Liver (tissue), 9 donors: ENCODE results near the gene MYO15A. TPM values are rescaled to one million over a fixed set of nuclear protein-coding genes. Genes with fewer than 3 reads are reported as not detected.
A peak's percentile ranks its signal among the peaks of the same experiment; 100 is the strongest.

Experiments used
- DNase-seq: peaks from one replicate; pipeline ENCODE4 v3.0.0-alpha.2; 2017; ENCODE audit warnings: low spot score
- H3K27ac ChIP-seq, 2 donors: one replicate each; pipeline ENCODE4 v1.7.0; 2013; ENCODE audit warnings: inconsistent platforms in 2 of 2, low read length in 2 of 2, control low read depth in 1 of 2, low read depth in 1 of 2, mild to moderate bottlenecking in 1 of 2
- H3K27me3 ChIP-seq, 4 donors: one replicate each; pipeline versions ENCODE4 v1.6.1 to v1.7.0; 2013; ENCODE audit warnings: low read length in 3 of 4, inconsistent platforms in 1 of 4, mild to moderate bottlenecking in 1 of 4, moderate library complexity in 1 of 4; ENCODE audit not compliant: control insufficient read depth in 4 of 4, insufficient read depth in 4 of 4
- H3K36me3 ChIP-seq, 4 donors: one replicate each; pipeline versions ENCODE4 v1.6.1 to v1.7.0; 2013; ENCODE audit warnings: low read length in 3 of 4, mild to moderate bottlenecking in 3 of 4, low read depth in 1 of 4, moderate library complexity in 1 of 4; ENCODE audit not compliant: control insufficient read depth in 4 of 4, insufficient read depth in 3 of 4
- H3K4me1 ChIP-seq, 4 donors: one replicate each; pipeline versions ENCODE4 v1.6.1 to v1.7.0; 2013; ENCODE audit warnings: low read length in 3 of 4, mild to moderate bottlenecking in 3 of 4, moderate library complexity in 1 of 4; ENCODE audit not compliant: control insufficient read depth in 4 of 4, insufficient read depth in 4 of 4
- H3K4me3 ChIP-seq, 3 donors: one replicate each; pipeline versions ENCODE4 v1.6.1 to v1.7.0; 2013; ENCODE audit warnings: low read length in 3 of 3, control low read depth in 1 of 3, low read depth in 1 of 3, mild to moderate bottlenecking in 1 of 3
- H3K9ac ChIP-seq, 2 donors: one replicate each; pipeline ENCODE4 v1.7.0; 2013; ENCODE audit warnings: low read length in 2 of 2, mild to moderate bottlenecking in 2 of 2, moderate library complexity in 2 of 2, control low read depth in 1 of 2, low read depth in 1 of 2
- H3K9me3 ChIP-seq, 4 donors: one replicate each; pipeline versions ENCODE4 v1.6.1 to v1.7.0; 2013; ENCODE audit warnings: low read length in 3 of 4; ENCODE audit not compliant: control insufficient read depth in 4 of 4
- EGR1 ChIP-seq, 2 donors: IDR thresholded peaks; 2 replicates each; pipeline ENCODE4 v1.6.1; 2016 to 2018; ENCODE audit warnings: antibody characterized with exemption in 2 of 2, low read depth in 2 of 2
- FOXA2 ChIP-seq: IDR thresholded peaks from 2 replicates; pipeline ENCODE4 v1.6.1; 2016; ENCODE audit warnings: antibody characterized with exemption
- GABPA ChIP-seq, 2 donors: IDR thresholded peaks in 1 of 2; conservative IDR thresholded peaks in 1 of 2; 2 replicates each; pipeline ENCODE4 v1.6.1; 2016; ENCODE audit warnings: antibody characterized with exemption in 2 of 2, mild to moderate bottlenecking in 1 of 2, moderate library complexity in 1 of 2
- JUND ChIP-seq, 2 donors: IDR thresholded peaks; 2 replicates each; pipeline ENCODE4 v1.6.1; 2016; ENCODE audit warnings: antibody characterized with exemption in 2 of 2
- NR2F2 ChIP-seq: IDR thresholded peaks from 2 replicates; pipeline ENCODE4 v1.6.1; 2016; ENCODE audit warnings: antibody characterized with exemption
- RXRA ChIP-seq, 2 donors: IDR thresholded peaks; 2 replicates each; pipeline ENCODE4 v1.6.1; 2017 to 2018; ENCODE audit warnings: antibody characterized with exemption in 2 of 2, mild to moderate bottlenecking in 1 of 2
- SP1 ChIP-seq: IDR thresholded peaks from 2 replicates; pipeline ENCODE4 v1.6.1; 2018; ENCODE audit warnings: antibody characterized with exemption, mild to moderate bottlenecking
- TAF1 ChIP-seq: conservative IDR thresholded peaks from 2 replicates; pipeline ENCODE4 v1.6.1; 2016; ENCODE audit warnings: antibody characterized with exemption, mild to moderate bottlenecking
- YY1 ChIP-seq: IDR thresholded peaks from 2 replicates; pipeline ENCODE4 v1.6.1; 2016; ENCODE audit warnings: antibody characterized with exemption, mild to moderate bottlenecking
- WGBS: extraction: QIAGEN DNeasy Blood & Tissue Kit; methylation state at CpG from one replicate; pipeline ENCODE4 v1.1.7; 2013; 5-methylcytosine and 5-hydroxymethylcytosine counted together
- polyA plus RNA-seq, 2 donors: library from polyadenylated mRNA; stranded (reverse) in 1 of 2; unstranded in 1 of 2; fragments of 200-250 nt in 1 of 2; fragments of >200 nt in 1 of 2; fragmentation: Nextera tagmentation in 1 of 2; extraction: Ambion mirVana in 1 of 2; gene quantifications; one replicate each; pipeline versions ENCODE4 v1.2.1 to v1.2.3, GENCODE V29; 2013 to 2015
- total RNA-seq, 2 donors: library from RNA; depleted of rRNA; stranded (reverse); fragments of >200 nt; gene quantifications; one replicate each; pipeline ENCODE4 v1.2.3, GENCODE V29; 2014
- TF ChIP-seq, protein P1 (sequence below): IDR thresholded peaks from 2 replicates; pipeline ENCODE4 v1.6.1; 2016; ENCODE audit warnings: antibody characterized with exemption
- TF ChIP-seq, protein P2 (sequence below): IDR thresholded peaks from 2 replicates; pipeline ENCODE4 v1.6.1; 2016; ENCODE audit warnings: antibody characterized with exemption
- TF ChIP-seq, protein P3 (sequence below): fragments of 150-350 bp; IDR thresholded peaks from 2 replicates; pipeline ENCODE4 v1.5.1; 2017; ENCODE audit warnings: improper control_type of control experiment, low read depth, low read length; ENCODE audit not compliant: missing input control
- TF ChIP-seq, protein P4 (sequence below): IDR thresholded peaks from 2 replicates; pipeline ENCODE4 v1.6.1; 2016; ENCODE audit warnings: antibody characterized with exemption
- TF ChIP-seq, protein P5 (sequence below): IDR thresholded peaks from 2 replicates; pipeline ENCODE4 v1.6.1; 2016; ENCODE audit warnings: antibody characterized with exemption, mild to moderate bottlenecking
- donor health status: healthy.
- donor health status: healthy.
- donor health status: healthy.
- donor health status: healthy.
- donor health status: healthy.

Gene MYO15A
- total and polyA plus RNA-seq, 4 donors = 0.15 to 2.9 (median 0.97) TPM

DNA sequence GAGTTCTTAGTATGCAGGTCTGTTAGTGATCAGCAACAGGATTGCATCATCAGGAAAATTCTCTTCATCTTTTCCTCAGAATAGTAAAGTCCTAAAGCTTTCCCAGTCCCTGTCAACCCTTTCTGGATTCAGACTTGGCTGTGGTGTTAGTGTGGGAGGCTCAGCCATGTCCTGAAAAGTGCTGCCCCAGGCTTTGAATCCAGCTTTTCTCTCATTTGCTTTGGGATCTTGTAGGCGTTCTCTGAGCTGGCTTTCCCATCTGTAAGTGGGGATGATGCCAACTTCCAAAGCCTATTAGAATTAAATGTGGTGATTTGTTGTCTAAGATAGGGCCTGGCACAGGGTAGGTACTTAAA is 78.0 kb downstream of the MYO15A start:
- WGBS = 52% methylated on average over 1 of the region's 1 CpG
- no peak for TF ChIP-seq TAF1
- TF ChIP-seq GABPA (IDR thresholded peaks at IDR 0.05 in 1 of 2, conservative IDR thresholded peaks at IDR 0.05 in 1 of 2) = no peak
- TF ChIP-seq, protein P1, sequence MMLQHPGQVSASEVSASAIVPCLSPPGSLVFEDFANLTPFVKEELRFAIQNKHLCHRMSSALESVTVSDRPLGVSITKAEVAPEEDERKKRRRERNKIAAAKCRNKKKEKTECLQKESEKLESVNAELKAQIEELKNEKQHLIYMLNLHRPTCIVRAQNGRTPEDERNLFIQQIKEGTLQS = peak; percentile 61
- no peak for TF ChIP-seq FOXA2
- H3K36me3 ChIP-seq = peaks cover 0 to 8% (median 0%) of the 10 kb centered on the region in 4 donors
- H3K4me3 ChIP-seq = peak overlapping the region; percentile 4 to 85 (median 9)
- H3K27ac ChIP-seq = peak overlapping the region; percentile 17 to 58
- peaks cover 36 to 75% (median 67%) of the 10 kb centered on the region in 4 donors for H3K4me1 ChIP-seq
- DNase-seq = no peak
- no peaks in the 10 kb centered on the region for H3K27me3 ChIP-seq
- peak overlapping the region in 1 of 2 donors; percentile 39 for H3K9ac ChIP-seq
- no peaks in the 10 kb centered on the region for H3K9me3 ChIP-seq

DNA sequence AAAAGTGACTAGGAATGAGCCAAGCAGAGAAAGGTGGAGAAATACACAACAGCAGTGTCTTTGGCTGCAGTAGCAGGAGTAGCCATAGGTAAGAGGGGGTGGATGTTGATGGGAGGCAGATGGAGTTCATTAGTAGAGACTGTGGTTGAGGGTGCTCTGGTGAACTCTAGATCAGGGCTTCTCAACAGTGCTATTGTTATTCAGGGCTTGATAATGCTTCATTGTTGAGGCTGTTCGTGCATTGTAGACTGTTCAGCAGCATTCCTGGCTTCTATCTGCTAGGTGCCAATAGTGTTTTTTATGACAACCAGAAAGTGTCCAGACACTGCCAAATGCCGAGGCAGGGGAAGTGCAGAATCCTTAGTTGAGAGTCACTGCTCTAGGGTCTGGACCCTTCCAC is 78.7 kb downstream of the MYO15A start:
- H3K9ac ChIP-seq = no peak overlapping the region
- H3K36me3 ChIP-seq = peaks cover 0 to 8% (median 0%) of the 10 kb centered on the region in 4 donors
- 42% methylated on average over 2 of the region's 2 CpGs for WGBS
- no peaks in the 10 kb centered on the region for H3K9me3 ChIP-seq
- peak overlapping the region; percentile 0 to 58 for H3K27ac ChIP-seq
- no peak for DNase-seq
- no peaks in the 10 kb centered on the region for H3K27me3 ChIP-seq
- H3K4me1 ChIP-seq = peaks cover 33 to 76% (median 65%) of the 10 kb centered on the region in 4 donors
- H3K4me3 ChIP-seq = peak overlapping the region; percentile 9 to 85 (median 16)
- TF ChIP-seq, protein P2, sequence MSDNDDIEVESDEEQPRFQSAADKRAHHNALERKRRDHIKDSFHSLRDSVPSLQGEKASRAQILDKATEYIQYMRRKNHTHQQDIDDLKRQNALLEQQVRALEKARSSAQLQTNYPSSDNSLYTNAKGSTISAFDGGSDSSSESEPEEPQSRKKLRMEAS = no peak
- no peak for TF ChIP-seq RXRA (IDR thresholded peaks at IDR 0.05)
- TF ChIP-seq, protein P3, sequence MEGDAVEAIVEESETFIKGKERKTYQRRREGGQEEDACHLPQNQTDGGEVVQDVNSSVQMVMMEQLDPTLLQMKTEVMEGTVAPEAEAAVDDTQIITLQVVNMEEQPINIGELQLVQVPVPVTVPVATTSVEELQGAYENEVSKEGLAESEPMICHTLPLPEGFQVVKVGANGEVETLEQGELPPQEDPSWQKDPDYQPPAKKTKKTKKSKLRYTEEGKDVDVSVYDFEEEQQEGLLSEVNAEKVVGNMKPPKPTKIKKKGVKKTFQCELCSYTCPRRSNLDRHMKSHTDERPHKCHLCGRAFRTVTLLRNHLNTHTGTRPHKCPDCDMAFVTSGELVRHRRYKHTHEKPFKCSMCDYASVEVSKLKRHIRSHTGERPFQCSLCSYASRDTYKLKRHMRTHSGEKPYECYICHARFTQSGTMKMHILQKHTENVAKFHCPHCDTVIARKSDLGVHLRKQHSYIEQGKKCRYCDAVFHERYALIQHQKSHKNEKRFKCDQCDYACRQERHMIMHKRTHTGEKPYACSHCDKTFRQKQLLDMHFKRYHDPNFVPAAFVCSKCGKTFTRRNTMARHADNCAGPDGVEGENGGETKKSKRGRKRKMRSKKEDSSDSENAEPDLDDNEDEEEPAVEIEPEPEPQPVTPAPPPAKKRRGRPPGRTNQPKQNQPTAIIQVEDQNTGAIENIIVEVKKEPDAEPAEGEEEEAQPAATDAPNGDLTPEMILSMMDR = no peak
- no peak for TF ChIP-seq SP1
- no peak for TF ChIP-seq JUND (IDR thresholded peaks at IDR 0.05)
- no peak for TF ChIP-seq EGR1 (IDR thresholded peaks at IDR 0.05; ENCODE audit: low read depth in 2 of 2)
- TF ChIP-seq NR2F2 = no peak
- TF ChIP-seq YY1 = no peak
- TF ChIP-seq, protein P4, sequence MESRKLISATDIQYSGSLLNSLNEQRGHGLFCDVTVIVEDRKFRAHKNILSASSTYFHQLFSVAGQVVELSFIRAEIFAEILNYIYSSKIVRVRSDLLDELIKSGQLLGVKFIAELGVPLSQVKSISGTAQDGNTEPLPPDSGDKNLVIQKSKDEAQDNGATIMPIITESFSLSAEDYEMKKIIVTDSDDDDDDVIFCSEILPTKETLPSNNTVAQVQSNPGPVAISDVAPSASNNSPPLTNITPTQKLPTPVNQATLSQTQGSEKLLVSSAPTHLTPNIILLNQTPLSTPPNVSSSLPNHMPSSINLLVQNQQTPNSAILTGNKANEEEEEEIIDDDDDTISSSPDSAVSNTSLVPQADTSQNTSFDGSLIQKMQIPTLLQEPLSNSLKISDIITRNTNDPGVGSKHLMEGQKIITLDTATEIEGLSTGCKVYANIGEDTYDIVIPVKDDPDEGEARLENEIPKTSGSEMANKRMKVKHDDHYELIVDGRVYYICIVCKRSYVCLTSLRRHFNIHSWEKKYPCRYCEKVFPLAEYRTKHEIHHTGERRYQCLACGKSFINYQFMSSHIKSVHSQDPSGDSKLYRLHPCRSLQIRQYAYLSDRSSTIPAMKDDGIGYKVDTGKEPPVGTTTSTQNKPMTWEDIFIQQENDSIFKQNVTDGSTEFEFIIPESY = no peak
- TF ChIP-seq, protein P5, sequence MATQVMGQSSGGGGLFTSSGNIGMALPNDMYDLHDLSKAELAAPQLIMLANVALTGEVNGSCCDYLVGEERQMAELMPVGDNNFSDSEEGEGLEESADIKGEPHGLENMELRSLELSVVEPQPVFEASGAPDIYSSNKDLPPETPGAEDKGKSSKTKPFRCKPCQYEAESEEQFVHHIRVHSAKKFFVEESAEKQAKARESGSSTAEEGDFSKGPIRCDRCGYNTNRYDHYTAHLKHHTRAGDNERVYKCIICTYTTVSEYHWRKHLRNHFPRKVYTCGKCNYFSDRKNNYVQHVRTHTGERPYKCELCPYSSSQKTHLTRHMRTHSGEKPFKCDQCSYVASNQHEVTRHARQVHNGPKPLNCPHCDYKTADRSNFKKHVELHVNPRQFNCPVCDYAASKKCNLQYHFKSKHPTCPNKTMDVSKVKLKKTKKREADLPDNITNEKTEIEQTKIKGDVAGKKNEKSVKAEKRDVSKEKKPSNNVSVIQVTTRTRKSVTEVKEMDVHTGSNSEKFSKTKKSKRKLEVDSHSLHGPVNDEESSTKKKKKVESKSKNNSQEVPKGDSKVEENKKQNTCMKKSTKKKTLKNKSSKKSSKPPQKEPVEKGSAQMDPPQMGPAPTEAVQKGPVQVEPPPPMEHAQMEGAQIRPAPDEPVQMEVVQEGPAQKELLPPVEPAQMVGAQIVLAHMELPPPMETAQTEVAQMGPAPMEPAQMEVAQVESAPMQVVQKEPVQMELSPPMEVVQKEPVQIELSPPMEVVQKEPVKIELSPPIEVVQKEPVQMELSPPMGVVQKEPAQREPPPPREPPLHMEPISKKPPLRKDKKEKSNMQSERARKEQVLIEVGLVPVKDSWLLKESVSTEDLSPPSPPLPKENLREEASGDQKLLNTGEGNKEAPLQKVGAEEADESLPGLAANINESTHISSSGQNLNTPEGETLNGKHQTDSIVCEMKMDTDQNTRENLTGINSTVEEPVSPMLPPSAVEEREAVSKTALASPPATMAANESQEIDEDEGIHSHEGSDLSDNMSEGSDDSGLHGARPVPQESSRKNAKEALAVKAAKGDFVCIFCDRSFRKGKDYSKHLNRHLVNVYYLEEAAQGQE = no peak
- no peak for TF ChIP-seq TAF1
- TF ChIP-seq, protein P1 = no peak
